Measurements from ENCODE around the gene ANKS1B.

GRCh38 chr12:98696036-98696646, 1288.6 kb downstream of the ANKS1B start:
- no peak for TF ChIP-seq IRF1 (CRISPR knock-in tag; IDR thresholded peaks at IDR 0.05)
- no peak for TF ChIP-seq ATF2 (CRISPR knock-in tag; IDR thresholded peaks at IDR 0.05; ENCODE audit: borderline replicate concordance, low read depth)
- TF ChIP-seq CTCF (IDR thresholded peaks at IDR 0.05) = no peak
- no peak for TF ChIP-seq USF2 (CRISPR knock-in tag; IDR thresholded peaks at IDR 0.05)
- TF ChIP-seq SP1 (CRISPR knock-in tag; conservative IDR thresholded peaks at IDR 0.05) = no peak; the same call in 1 of the 2 replicates
- no peak for TF ChIP-seq ZNF263 (CRISPR knock-in tag; IDR thresholded peaks at IDR 0.05; ENCODE audit: low read depth)
- TF ChIP-seq CREM (CRISPR knock-in tag; IDR thresholded peaks at IDR 0.05) = no peak
- no peak for TF ChIP-seq MLX (CRISPR knock-in tag; IDR thresholded peaks at IDR 0.05)
